K562 (cell line): ENCODE measurements around the gene HRAS. TPM values are rescaled to one million over a fixed set of nuclear protein-coding genes. Genes with fewer than 3 reads are reported as not detected.

Source experiments
- ATAC-seq: fragments of 200-7000 bp; cut with Tn5 transposase; 3 replicates; pipeline ENCODE4 v1.9.1; 2020; ENCODE audit warnings: moderate library complexity
- BruUV-seq: library from RNA; stranded (reverse); fragments of 400-500 nt; replicated peaks from 2 replicates; lab custom pipeline; 2021; lab: Mats Ljungman, UMichigan
- CTCF ChIA-PET: fragments of 300-600 bp; formaldehyde crosslinking; extraction: SDS; loops from one replicate; lab custom pipeline; 2021; ENCODE audit warnings: low intra/inter-chr PET ratio; lab: Yijun Ruan, JAX
- POLR2A ChIA-PET: fragments of 300-600, 350-650 bp; sonication (Branson Sonifier 250); formaldehyde crosslinking; extraction: SDS; loops from one replicate; lab custom pipeline; 2021; ENCODE audit warnings: antibody characterized with exemption, inconsistent platforms; lab: Yijun Ruan, JAX
- DNase-seq, 4 experiments: peaks; one replicate each; pipeline versions ENCODE4 v3.0.0 to v3.0.0-alpha.2; 2011 to 2018; ENCODE audit warnings: low spot score in 3 of 4, mixed read lengths in 3 of 4; ENCODE audit errors: extremely low read depth in 1 of 4
- FAIRE-seq: peaks from 2 replicates; lab custom pipeline; 2011; peaks lifted over from hg19 to GRCh38; lab: Jason Lieb, UNC
- H2AFZ ChIP-seq: 2 replicates; pipeline ENCODE4 v1.6.0; 2011; ENCODE audit warnings: low read depth, low read length, control low read depth, inconsistent platforms
- H3K27ac ChIP-seq: fragments of 200-600 bp; 3 replicates; pipeline ENCODE4 v1.8.0; 2011; ENCODE audit warnings: low read depth, mild to moderate bottlenecking, control low read depth, inconsistent platforms, low read length, moderate library complexity, mixed read lengths; ENCODE audit errors: extremely low read depth
- H3K27me3 ChIP-seq, 2 experiments: fragments of 300-600 bp in 1 of 2; 2 replicates in 1 of 2; 3 replicates in 1 of 2; pipeline versions ENCODE4 v1.6.0 to v1.8.0; 2011; ENCODE audit warnings: inconsistent platforms in 2 of 2, low read length in 2 of 2, mild to moderate bottlenecking in 1 of 2, mixed read lengths in 1 of 2, moderate library complexity in 1 of 2; ENCODE audit not compliant: control insufficient read depth in 2 of 2, insufficient read depth in 2 of 2
- H3K36me3 ChIP-seq: fragments of 300-600 bp; 3 replicates; pipeline ENCODE4 v1.8.0; 2011; ENCODE audit warnings: mild to moderate bottlenecking, low read length, inconsistent platforms; ENCODE audit not compliant: control insufficient read depth, insufficient read depth
- H3K4me1 ChIP-seq, 2 experiments: fragments of 200-600 bp in 1 of 2; replicated peaks in 1 of 2; 2 replicates in 1 of 2; 3 replicates in 1 of 2; pipeline versions ENCODE4 v1.5.1 to v1.8.0; 2011; ENCODE audit warnings: inconsistent platforms in 2 of 2, low read length in 2 of 2, mild to moderate bottlenecking in 1 of 2, mixed read lengths in 1 of 2, moderate library complexity in 1 of 2; ENCODE audit not compliant: control insufficient read depth in 2 of 2, insufficient read depth in 2 of 2
- H3K4me2 ChIP-seq: 2 replicates; pipeline ENCODE4 v1.6.1; 2011; ENCODE audit warnings: low read length, control low read depth, inconsistent platforms, mixed read lengths; ENCODE audit not compliant: insufficient read depth
- H3K4me3 ChIP-seq: fragments of 200-600 bp; sonication (generic), shearing (Covaris generic); 2 replicates; pipeline ENCODE4 v1.5.1; 2016; ENCODE audit warnings: control low read depth, inconsistent platforms
- H3K79me2 ChIP-seq: fragments of 200-600 bp; 3 replicates; pipeline ENCODE4 v1.8.0; 2011; ENCODE audit warnings: low read length, inconsistent platforms; ENCODE audit not compliant: control insufficient read depth, insufficient read depth
- H3K9ac ChIP-seq, 2 experiments: 2 replicates each; pipeline versions ENCODE4 v1.6.0 to v1.6.1; 2011; ENCODE audit warnings: low read depth in 2 of 2, low read length in 2 of 2, control low read depth in 1 of 2, inconsistent platforms in 1 of 2, mild to moderate bottlenecking in 1 of 2, mixed read lengths in 1 of 2; ENCODE audit not compliant: insufficient read depth in 1 of 2
- H3K9me1 ChIP-seq: one replicate; pipeline ENCODE4 v1.6.0; 2011; ENCODE audit warnings: inconsistent platforms, mild to moderate bottlenecking, low read length, moderate library complexity; ENCODE audit not compliant: control insufficient read depth, insufficient read depth
- H3K9me3 ChIP-seq: replicated peaks from 2 replicates; pipeline ENCODE4 v1.5.1; 2011; ENCODE audit warnings: low read depth, low read length, inconsistent platforms; ENCODE audit not compliant: control insufficient read depth, insufficient read depth
- H4K20me1 ChIP-seq: replicated peaks from 2 replicates; pipeline ENCODE4 v1.6.1; 2011; ENCODE audit warnings: low read length, inconsistent platforms, mixed read lengths; ENCODE audit not compliant: control insufficient read depth, insufficient read depth
- KAT7 ChIP-seq: sonication (generic); formaldehyde crosslinking; IDR thresholded peaks from 2 replicates; pipeline ENCODE4 v1.8.0; 2022; ENCODE audit warnings: missing genetic modification reagents, mild to moderate bottlenecking, borderline replicate concordance
- NR3C1 ChIP-seq: sonication (generic); formaldehyde crosslinking; IDR thresholded peaks from 2 replicates; pipeline ENCODE4 v1.8.1; 2022; ENCODE audit warnings: missing genetic modification reagents
- RBFOX2 ChIP-seq: fragments of 200-400 bp; formaldehyde crosslinking; IDR thresholded peaks from 2 replicates; pipeline ENCODE4 v1.6.1; 2017; ENCODE audit warnings: low read depth, mild to moderate bottlenecking, low read length, moderate library complexity
- SP2 ChIP-seq: IDR thresholded peaks from 2 replicates; pipeline ENCODE4 v1.6.1; 2011; ENCODE audit warnings: mild to moderate bottlenecking, low read depth, low read length, moderate library complexity; ENCODE audit not compliant: poor library complexity, severe bottlenecking; ENCODE audit errors: extremely low read depth
- WHSC1 ChIP-seq: IDR thresholded peaks from one replicate; pipeline ENCODE4 v1.6.1; 2012; ENCODE audit warnings: low read length, control low read depth, inconsistent platforms
- WGBS: fragments of 100-300 bp; shearing (Covaris generic); methylation state at CpG from one replicate; pipeline ENCODE4 v1.1.6; 2016; ENCODE audit warnings: low coverage, mixed read lengths; ENCODE audit not compliant: insufficient coverage; ENCODE audit errors: missing lambda C conversion rate; 5-methylcytosine and 5-hydroxymethylcytosine counted together
- in situ Hi-C: fragments of 300-500 bp; cut with MboI; formaldehyde crosslinking; loops from 4 replicates; pipeline ENCODE4 v1.15.0; 2018; ENCODE audit warnings: inconsistent platforms, mixed read lengths
- intact Hi-C: fragments of 100-400 bp; cut with micrococcal nuclease; formaldehyde crosslinking; loops from 2 replicates; pipeline ENCODE4 v1.14.2; 2022
- polyA plus RNA-seq, 8 experiments: library from polyadenylated mRNA; depleted of rRNA in 4 of 8; stranded (reverse) in 5 of 8; unstranded in 3 of 8; fragments of >200 nt; fragmentation: Nextera tagmentation in 2 of 8; fragmentation: Illumina TruSeq in 1 of 8; extraction: Ambion mirVana in 2 of 8; extraction: Trizol in 1 of 8; gene quantifications; 2 replicates each; pipeline versions ENCODE4 v1.2.1 to v1.2.3, GENCODE V29; 2011 to 2014; ENCODE audit warnings: inconsistent platforms in 1 of 8, missing spikeins in 1 of 8
- total RNA-seq, 7 experiments: library from RNA; depleted of rRNA in 6 of 7; stranded (reverse); fragments of >200 nt in 6 of 7; fragmentation: Illumina TruSeq in 2 of 7; extraction: Trizol in 2 of 7; gene quantifications; 2 replicates each; pipeline versions ENCODE4 v1.2.1 to v1.2.3, GENCODE V29; 2011 to 2021; ENCODE audit warnings: low replicate concordance in 1 of 7

Gene HRAS
- total and polyA plus RNA-seq, 9 of the 15 experiments (the other 6 are each of a cell fraction or from before 2014, with no cell fraction given): 2.8 to 73.5 (median 29.6) TPM

DNA sequence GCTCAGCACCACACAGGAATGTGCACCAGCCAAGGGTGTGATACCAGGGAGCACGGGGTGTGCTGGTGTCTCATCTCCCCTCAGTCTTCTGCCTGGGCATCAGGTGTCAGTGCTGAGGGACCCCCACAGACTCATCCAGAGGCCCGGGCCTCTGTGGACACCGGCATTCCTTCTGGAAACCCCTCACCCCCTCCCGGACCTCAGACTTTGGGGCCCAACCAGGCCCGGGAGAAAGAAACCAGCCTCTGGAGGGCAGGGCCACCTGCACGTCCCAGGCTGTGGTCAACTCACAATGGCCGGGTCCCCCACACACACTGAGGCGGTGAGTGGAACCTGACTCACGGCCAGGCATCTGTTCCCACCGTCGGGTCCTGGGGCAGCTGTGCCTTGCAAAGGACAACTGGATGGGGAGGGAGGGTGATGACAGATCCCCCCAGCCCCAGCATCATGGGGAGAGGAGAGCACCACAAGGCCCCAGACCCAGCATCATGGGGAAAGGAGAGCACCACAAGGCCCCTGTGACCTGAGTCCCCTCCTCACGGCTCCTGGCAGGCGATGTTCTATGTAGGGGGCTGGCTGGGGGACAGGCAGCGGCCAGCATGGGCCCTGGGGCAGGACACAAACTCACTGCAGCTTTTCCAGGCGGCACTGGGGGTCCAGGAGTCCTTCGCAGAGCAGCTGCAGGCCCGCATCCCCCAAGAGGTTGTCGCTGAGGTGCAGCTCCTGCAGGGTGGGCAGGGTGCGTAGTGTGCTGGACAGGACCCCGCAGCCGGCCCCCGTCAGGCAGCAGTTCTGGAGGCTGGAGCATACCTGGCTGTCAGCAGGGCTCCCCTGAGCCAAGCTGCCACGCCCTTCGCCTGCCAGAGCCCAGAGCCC lies 35.9 kb downstream of the HRAS start:
- Histone ChIP-seq H3K9me1 (peaks cover 3% of the 10 kb centered on the region), H3K4me2 (no peak overlapping the region), H3K4me1 (peaks cover 11 to 78% of the 10 kb centered on the region in 2 experiments), H2AFZ (no peak overlapping the region), H3K4me3 (no peak overlapping the region), H4K20me1 (no peaks in the 10 kb centered on the region), H3K79me2 (peaks cover 40% of the 10 kb centered on the region), H3K27ac (no peak overlapping the region), H3K9ac (no peak overlapping the region), H3K9me3 (peaks cover 4% of the 10 kb centered on the region), H3K36me3 (peaks cover 84% of the 10 kb centered on the region), H3K27me3 (no peaks in the 10 kb centered on the region)
- no TSS peak for BruUV-seq
- POLR2A ChIA-PET: interaction anchor here (0.6 to 1.8 kb wide), 4 partner anchors 7 to 275 kb away, joined by 3 to 9 read pairs (median 3); partner anchors contain the start of gene RNH1
- DNase-seq: no peak
- no peak for ATAC-seq
- no peak for FAIRE-seq
- TF ChIP-seq NR3C1 (0 out of 2 replicates have a peak, but pooled peaks have one; percentile 40), KAT7 (CRISPR knock-in tag) (no peak), WHSC1 (no peak), RBFOX2 (peak; percentile 41; the same call in 1 of the 2 replicates), SP2 (no peak)
- CTCF ChIA-PET: no interaction called here
- intact Hi-C loops: no loop called here
- 95% methylated on average over 18 of the region's 24 CpGs for WGBS
- in situ Hi-C loops: loop anchor here (5.0 kb wide), 1 partner anchor 47 kb away; the partner anchor contains the start of gene PTDSS2
